ENCODE results near the gene PATZ1.
"Not testable (repeated sequence)": the region's sequence is repeated elsewhere in the genome, so short reads cannot be mapped to it uniquely, and the experiment has no call there.

The PATZ1 gene, protein sequence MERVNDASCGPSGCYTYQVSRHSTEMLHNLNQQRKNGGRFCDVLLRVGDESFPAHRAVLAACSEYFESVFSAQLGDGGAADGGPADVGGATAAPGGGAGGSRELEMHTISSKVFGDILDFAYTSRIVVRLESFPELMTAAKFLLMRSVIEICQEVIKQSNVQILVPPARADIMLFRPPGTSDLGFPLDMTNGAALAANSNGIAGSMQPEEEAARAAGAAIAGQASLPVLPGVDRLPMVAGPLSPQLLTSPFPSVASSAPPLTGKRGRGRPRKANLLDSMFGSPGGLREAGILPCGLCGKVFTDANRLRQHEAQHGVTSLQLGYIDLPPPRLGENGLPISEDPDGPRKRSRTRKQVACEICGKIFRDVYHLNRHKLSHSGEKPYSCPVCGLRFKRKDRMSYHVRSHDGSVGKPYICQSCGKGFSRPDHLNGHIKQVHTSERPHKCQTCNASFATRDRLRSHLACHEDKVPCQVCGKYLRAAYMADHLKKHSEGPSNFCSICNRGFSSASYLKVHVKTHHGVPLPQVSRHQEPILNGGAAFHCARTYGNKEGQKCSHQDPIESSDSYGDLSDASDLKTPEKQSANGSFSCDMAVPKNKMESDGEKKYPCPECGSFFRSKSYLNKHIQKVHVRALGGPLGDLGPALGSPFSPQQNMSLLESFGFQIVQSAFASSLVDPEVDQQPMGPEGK

GRCh38 chr22:31346255-31346732 lies at the start of gene PATZ1:
PATZ1 (minus strand) TSS chr22:31346346; CDS start chr22:31345602, 744 bp downstream.
- DNase-seq (ENCODE audit: low read depth): peak; percentile 91
- TF ChIP-seq MAX (IDR thresholded peaks at IDR 0.05; ENCODE audit: low read depth, low read length) (peak; percentile 71), POLR2A (IDR thresholded peaks at IDR 0.05; ENCODE audit: extremely low read depth, insufficient read length) (no peak), MYC (IDR thresholded peaks at IDR 0.05; ENCODE audit: low read depth, low read length) (peak; percentile 75)
- TF ChIP-seq, protein P1, sequence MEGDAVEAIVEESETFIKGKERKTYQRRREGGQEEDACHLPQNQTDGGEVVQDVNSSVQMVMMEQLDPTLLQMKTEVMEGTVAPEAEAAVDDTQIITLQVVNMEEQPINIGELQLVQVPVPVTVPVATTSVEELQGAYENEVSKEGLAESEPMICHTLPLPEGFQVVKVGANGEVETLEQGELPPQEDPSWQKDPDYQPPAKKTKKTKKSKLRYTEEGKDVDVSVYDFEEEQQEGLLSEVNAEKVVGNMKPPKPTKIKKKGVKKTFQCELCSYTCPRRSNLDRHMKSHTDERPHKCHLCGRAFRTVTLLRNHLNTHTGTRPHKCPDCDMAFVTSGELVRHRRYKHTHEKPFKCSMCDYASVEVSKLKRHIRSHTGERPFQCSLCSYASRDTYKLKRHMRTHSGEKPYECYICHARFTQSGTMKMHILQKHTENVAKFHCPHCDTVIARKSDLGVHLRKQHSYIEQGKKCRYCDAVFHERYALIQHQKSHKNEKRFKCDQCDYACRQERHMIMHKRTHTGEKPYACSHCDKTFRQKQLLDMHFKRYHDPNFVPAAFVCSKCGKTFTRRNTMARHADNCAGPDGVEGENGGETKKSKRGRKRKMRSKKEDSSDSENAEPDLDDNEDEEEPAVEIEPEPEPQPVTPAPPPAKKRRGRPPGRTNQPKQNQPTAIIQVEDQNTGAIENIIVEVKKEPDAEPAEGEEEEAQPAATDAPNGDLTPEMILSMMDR (IDR thresholded peaks at IDR 0.05; ENCODE audit: low read depth, low read length): no peak
- peak within 1 kb of the TSS; percentile 88 for H3K4me3 ChIP-seq (ENCODE audit: low read depth, low read length)

GRCh38 chr22:31394326-31394725 lies 48.2 kb upstream of the PATZ1 start:
- H3K4me3 ChIP-seq (ENCODE audit: low read depth, low read length): no peak overlapping the region
- TF ChIP-seq MYC (IDR thresholded peaks at IDR 0.05; ENCODE audit: low read depth, low read length): no peak
- TF ChIP-seq, protein P1 (IDR thresholded peaks at IDR 0.05; ENCODE audit: low read depth, low read length): no peak
- no peak for TF ChIP-seq POLR2A (IDR thresholded peaks at IDR 0.05; ENCODE audit: extremely low read depth, insufficient read length)
- TF ChIP-seq MAX (IDR thresholded peaks at IDR 0.05; ENCODE audit: low read depth, low read length): no peak
- DNase-seq (ENCODE audit: low read depth): no peak

DNA sequence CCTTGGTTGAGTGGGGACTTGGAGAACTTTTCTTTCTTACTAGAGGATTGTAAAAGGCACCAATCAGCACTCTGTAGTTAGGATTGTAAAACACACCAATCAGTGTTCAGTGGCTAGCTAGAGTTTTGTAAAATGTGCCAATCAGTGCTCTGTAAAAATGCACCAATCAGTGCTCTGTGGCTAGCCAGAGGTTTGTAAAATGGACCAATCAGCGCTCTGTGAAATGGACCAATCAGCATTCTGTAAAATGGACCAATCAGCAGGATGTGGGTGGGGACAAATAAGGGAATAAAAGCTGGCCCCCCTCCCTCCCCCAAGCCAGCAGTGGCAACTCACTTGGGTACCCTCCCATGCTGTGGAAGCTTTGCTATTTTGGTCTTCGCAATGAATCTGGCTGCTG lies 47.7 kb upstream of the PATZ1 start:
- TF ChIP-seq MYC (IDR thresholded peaks at IDR 0.05; ENCODE audit: low read depth, low read length): no peak
- TF ChIP-seq MAX (IDR thresholded peaks at IDR 0.05; ENCODE audit: low read depth, low read length): no peak
- TF ChIP-seq POLR2A (IDR thresholded peaks at IDR 0.05; ENCODE audit: extremely low read depth, insufficient read length): no peak
- TF ChIP-seq, protein P1 (IDR thresholded peaks at IDR 0.05; ENCODE audit: low read depth, low read length): no peak
- no peak for DNase-seq (ENCODE audit: low read depth)
- no peak overlapping the region for H3K4me3 ChIP-seq (ENCODE audit: low read depth, low read length)

DNA sequence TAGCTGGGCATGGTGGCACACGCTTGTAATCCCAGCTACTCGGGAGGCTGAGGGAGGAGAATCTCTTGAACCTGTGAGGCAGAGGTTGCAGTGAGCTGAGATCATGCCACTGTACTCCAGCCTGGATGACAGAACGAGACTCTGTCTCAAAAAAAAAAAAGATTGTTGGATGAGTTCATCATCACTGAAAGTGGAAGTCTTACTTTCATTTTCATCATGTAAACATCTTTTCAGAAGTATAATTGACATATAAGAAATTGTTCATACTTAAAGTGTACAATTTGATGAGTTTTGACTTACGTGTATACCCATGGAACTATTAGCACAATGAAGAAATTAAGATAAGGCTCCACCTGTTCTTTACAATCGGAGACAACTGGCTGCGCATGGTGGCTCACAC lies 32.5 kb upstream of the PATZ1 start:
- DNase-seq (ENCODE audit: low read depth); H3K4me3 ChIP-seq (ENCODE audit: low read depth, low read length): not testable (repeated sequence)

GRCh38 chr22:31378123-31378522 lies 32.0 kb upstream of the PATZ1 start:
- TF ChIP-seq, protein P1 (IDR thresholded peaks at IDR 0.05; ENCODE audit: low read depth, low read length): no peak
- TF ChIP-seq MAX (IDR thresholded peaks at IDR 0.05; ENCODE audit: low read depth, low read length) (no peak), MYC (IDR thresholded peaks at IDR 0.05; ENCODE audit: low read depth, low read length) (no peak), POLR2A (IDR thresholded peaks at IDR 0.05; ENCODE audit: extremely low read depth, insufficient read length) (no peak)
- H3K4me3 ChIP-seq (ENCODE audit: low read depth, low read length): no peak overlapping the region
- DNase-seq (ENCODE audit: low read depth): no peak

GRCh38 chr22:31377612-31378011 lies 31.5 kb upstream of the PATZ1 start:
- no peak overlapping the region for H3K4me3 ChIP-seq (ENCODE audit: low read depth, low read length)
- DNase-seq (ENCODE audit: low read depth): no peak
- TF ChIP-seq, protein P1 (IDR thresholded peaks at IDR 0.05; ENCODE audit: low read depth, low read length): no peak
- TF ChIP-seq MYC (IDR thresholded peaks at IDR 0.05; ENCODE audit: low read depth, low read length): no peak
- TF ChIP-seq MAX (IDR thresholded peaks at IDR 0.05; ENCODE audit: low read depth, low read length): no peak
- TF ChIP-seq POLR2A (IDR thresholded peaks at IDR 0.05; ENCODE audit: extremely low read depth, insufficient read length): no peak
